ENCODE results near the gene BRSK2. TPM values are rescaled to one million over a fixed set of nuclear protein-coding genes. Genes with fewer than 3 reads are reported as not detected.

The BRSK2 gene
- total RNA-seq, 3 donors from 2014 or later, result 0.58 to 4.3 (median 0.60) TPM

- no peak for ATAC-seq
- intact Hi-C loops (cut with DNase I, micrococcal nuclease), result no loop called here
- Histone ChIP-seq H3K36me3 (ENCODE audit: low read depth) (no peaks in the 10 kb centered on the region), H3K4me3 (no peak overlapping the region), H3K4me1 (ENCODE audit: low read depth) (no peaks in the 10 kb centered on the region), H3K9me3 (no peaks in the 10 kb centered on the region)
- no peak for DNase-seq
- no peak for TF ChIP-seq CTCF (IDR thresholded peaks at IDR 0.05)
These were observed 54.6 kb downstream of the BRSK2 start for GRCh38 chr11:1444321-1444720.

DNA sequence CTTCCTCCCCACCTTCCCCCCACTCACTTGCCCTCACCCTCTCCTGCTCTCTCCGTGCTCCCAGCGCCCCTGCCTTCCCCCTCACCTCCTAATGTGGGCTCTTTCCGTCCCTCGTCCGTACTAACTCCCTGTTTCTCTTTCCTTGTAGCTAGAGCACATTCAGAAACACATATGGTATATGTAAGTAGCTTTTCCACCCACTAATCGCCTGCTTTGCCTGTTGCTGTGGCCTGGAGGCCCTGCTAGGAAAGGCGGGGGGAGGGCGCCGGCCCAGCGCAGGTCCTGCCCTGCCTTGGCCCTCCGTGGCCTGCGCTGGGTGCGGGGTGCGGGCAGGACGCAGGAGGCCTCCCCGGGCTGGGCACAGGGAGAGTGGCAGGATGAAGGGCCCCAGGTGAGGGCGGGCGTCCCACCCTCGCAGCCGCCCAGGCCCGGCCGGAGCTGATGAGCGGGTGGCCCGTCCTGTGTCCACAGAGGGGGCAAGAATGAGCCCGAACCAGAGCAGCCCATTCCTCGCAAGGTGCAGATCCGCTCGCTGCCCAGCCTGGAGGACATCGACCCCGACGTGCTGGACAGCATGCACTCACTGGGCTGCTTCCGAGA lies 55.2 kb downstream of the BRSK2 start:
- Histone ChIP-seq H3K4me1 (ENCODE audit: low read depth) (no peaks in the 10 kb centered on the region), H3K9me3 (no peaks in the 10 kb centered on the region), H3K36me3 (ENCODE audit: low read depth) (no peaks in the 10 kb centered on the region), H3K4me3 (no peak overlapping the region)
- ATAC-seq (no peak), DNase-seq (no peak)
- intact Hi-C loops (cut with DNase I, micrococcal nuclease), result no loop called here
- no peak for TF ChIP-seq CTCF (IDR thresholded peaks at IDR 0.05)

DNA sequence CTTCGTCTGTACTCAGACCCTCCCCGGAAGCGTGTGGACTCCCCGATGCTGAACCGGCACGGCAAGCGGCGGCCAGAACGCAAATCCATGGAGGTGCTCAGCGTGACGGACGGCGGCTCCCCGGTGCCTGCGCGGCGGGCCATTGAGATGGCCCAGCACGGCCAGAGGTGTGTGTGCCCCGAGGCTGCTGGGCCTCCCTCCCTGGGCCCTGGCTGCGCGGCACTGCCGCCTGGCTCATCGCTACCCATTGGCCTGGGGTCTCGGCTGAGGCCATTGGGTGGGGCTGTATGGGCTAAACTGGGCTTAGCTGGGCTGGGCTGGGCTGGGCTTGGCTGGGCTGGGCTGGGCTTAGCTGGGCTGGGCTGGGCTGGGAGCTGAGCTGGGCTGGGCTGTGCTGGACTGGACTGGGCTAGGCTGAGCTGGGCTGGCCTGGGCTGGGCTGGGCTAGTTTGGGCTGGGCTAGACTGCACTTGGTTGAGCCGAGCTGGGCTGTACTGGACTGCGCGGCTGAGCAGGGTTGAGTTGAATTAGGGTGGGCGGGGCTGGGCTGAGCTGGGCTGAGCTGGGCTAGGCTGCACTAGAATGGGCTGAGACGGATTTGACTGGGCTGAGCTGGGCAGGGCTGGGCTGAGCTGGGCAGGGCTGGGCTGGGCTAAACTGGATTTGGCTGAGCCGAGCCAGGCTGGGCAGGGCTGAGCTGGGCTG lies 56.2 kb downstream of the BRSK2 start:
- H3K4me1 ChIP-seq (ENCODE audit: low read depth), result no peaks in the 10 kb centered on the region
- H3K36me3 ChIP-seq (ENCODE audit: low read depth), result no peaks in the 10 kb centered on the region
- ATAC-seq (peak; percentile 53), DNase-seq (peak in 1 of 3 donors; percentile 45)
- no peaks in the 10 kb centered on the region for H3K9me3 ChIP-seq
- intact Hi-C loops (cut with DNase I, micrococcal nuclease), result no loop called here
- TF ChIP-seq CTCF (IDR thresholded peaks at IDR 0.05), result no peak
- no peak overlapping the region for H3K4me3 ChIP-seq

DNA sequence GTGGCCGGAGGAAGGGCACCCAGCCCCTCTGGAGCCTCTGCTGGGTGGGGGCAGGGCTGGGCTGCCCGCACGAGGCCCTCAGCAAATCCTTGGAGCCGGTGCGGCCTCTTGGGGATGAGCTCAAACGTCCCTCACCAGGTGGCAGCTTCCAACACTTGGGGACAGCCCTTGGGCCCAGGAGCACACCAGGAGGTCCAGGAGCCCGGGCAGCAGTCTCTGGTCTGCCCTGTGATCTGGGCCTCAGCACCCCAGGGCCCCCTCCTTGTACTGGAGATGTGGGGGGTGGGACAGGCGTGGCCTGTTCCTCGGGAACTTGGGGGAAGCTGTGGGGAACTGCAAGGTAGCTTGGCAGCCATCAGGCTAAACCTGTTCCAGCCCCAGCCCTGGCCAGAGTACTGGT lies 56.9 kb downstream of the BRSK2 start:
- no peak for ATAC-seq
- no peaks in the 10 kb centered on the region for H3K36me3 ChIP-seq (ENCODE audit: low read depth)
- H3K9me3 ChIP-seq, result no peaks in the 10 kb centered on the region
- DNase-seq, result no peak
- H3K4me3 ChIP-seq, result no peak overlapping the region
- no peaks in the 10 kb centered on the region for H3K4me1 ChIP-seq (ENCODE audit: low read depth)
- intact Hi-C loops (cut with DNase I, micrococcal nuclease), result no loop called here
- no peak for TF ChIP-seq CTCF (IDR thresholded peaks at IDR 0.05)

GRCh38 chr11:1447845-1448825 lies 58.4 kb downstream of the BRSK2 start:
- Histone ChIP-seq H3K9me3 (no peaks in the 10 kb centered on the region), H3K36me3 (ENCODE audit: low read depth) (no peaks in the 10 kb centered on the region), H3K4me3 (no peak overlapping the region), H3K4me1 (ENCODE audit: low read depth) (no peaks in the 10 kb centered on the region)
- intact Hi-C loops (cut with DNase I, micrococcal nuclease), result no loop called here
- no peak for DNase-seq
- peak; percentile 3 for ATAC-seq
- no peak for TF ChIP-seq CTCF (IDR thresholded peaks at IDR 0.05)
